Activated naive CD4-positive, alpha-beta T cell treated with anti-CD3 and anti-CD28 coated beads, Interleukin-2, amount 50 U/mL, for 72 hours (primary cell): ENCODE results near the gene PIK3R4. TPM values are rescaled to one million over a fixed set of nuclear protein-coding genes. Genes with fewer than 3 reads are reported as not detected.

Source experiments
- ATAC-seq, 2 donors: fragments of 150-1000 bp; cut with Tn5 transposase; 2 replicates each; pipeline ENCODE4 v1.10.0; 2021; ENCODE audit warnings: mild to moderate bottlenecking in 2 of 2, moderate library complexity in 2 of 2
- DNase-seq, 2 donors: peaks; one replicate each; pipeline ENCODE4 v3.0.0; 2021 to 2022; ENCODE audit warnings: low spot score in 2 of 2
- H3K27ac Mint-ChIP-seq, 2 donors: one replicate each; pipeline ENCODE4 v1.8.0; 2022; ENCODE audit warnings: mild to moderate bottlenecking in 2 of 2, mixed read lengths in 2 of 2
- H3K36me3 Mint-ChIP-seq, 2 donors: one replicate each; pipeline ENCODE4 v1.8.0; 2022; ENCODE audit warnings: mixed read lengths in 2 of 2
- H3K9me3 Mint-ChIP-seq, 2 donors: one replicate each; pipeline ENCODE4 v1.8.0; 2022; ENCODE audit warnings: mixed read lengths in 2 of 2
- total RNA-seq, 2 donors: library from RNA; stranded (reverse); gene quantifications; one replicate each; pipeline ENCODE4 v1.2.3, GENCODE V29; 2022

The PIK3R4 gene
- total RNA-seq, 2 donors from 2014 or later, result 23.3 to 32.4 TPM

- no peak for DNase-seq
- Mint-ChIP-seq H3K36me3 (peaks cover 0 to 8% of the 10 kb centered on the region in 2 donors), H3K9me3 (no peaks in the 10 kb centered on the region), H3K27ac (peak overlapping the region in 1 of 2 donors; percentile 40)
- peak; percentile 24 to 56 for ATAC-seq
These were observed 74.9 kb downstream of the PIK3R4 start for GRCh38 chr3:130671545-130672312.

GRCh38 chr3:130669740-130670139, 76.9 kb downstream of the PIK3R4 start:
- Mint-ChIP-seq H3K36me3 (peaks cover 0 to 8% of the 10 kb centered on the region in 2 donors), H3K27ac (no peak overlapping the region), H3K9me3 (no peaks in the 10 kb centered on the region)
- no peak for DNase-seq
- no peak for ATAC-seq

- DNase-seq (no peak), ATAC-seq (no peak)
- H3K36me3 Mint-ChIP-seq, result no peaks in the 10 kb centered on the region
- H3K9me3 Mint-ChIP-seq, result no peaks in the 10 kb centered on the region
- no peak overlapping the region for H3K27ac Mint-ChIP-seq
These were observed 83.5 kb downstream of the PIK3R4 start for GRCh38 chr3:130663092-130663491.

GRCh38 chr3:130662501-130662996, 84.1 kb downstream of the PIK3R4 start:
- Mint-ChIP-seq H3K36me3 (no peaks in the 10 kb centered on the region), H3K27ac (no peak overlapping the region), H3K9me3 (no peaks in the 10 kb centered on the region)
- DNase-seq, result no peak
- ATAC-seq, result no peak

- no peak overlapping the region for H3K27ac Mint-ChIP-seq
- no peak for ATAC-seq
- H3K9me3 Mint-ChIP-seq, result no peaks in the 10 kb centered on the region
- DNase-seq, result no peak
- no peaks in the 10 kb centered on the region for H3K36me3 Mint-ChIP-seq
These were observed 85.3 kb downstream of the PIK3R4 start for GRCh38 chr3:130661140-130661891.

GRCh38 chr3:130659911-130660310, 86.7 kb downstream of the PIK3R4 start:
- ATAC-seq (no peak), DNase-seq (no peak)
- Mint-ChIP-seq H3K9me3 (no peaks in the 10 kb centered on the region), H3K36me3 (no peaks in the 10 kb centered on the region), H3K27ac (no peak overlapping the region)

- ATAC-seq, result no peak
- H3K9me3 Mint-ChIP-seq, result no peaks in the 10 kb centered on the region
- H3K27ac Mint-ChIP-seq, result no peak overlapping the region
- no peak for DNase-seq
- H3K36me3 Mint-ChIP-seq, result no peaks in the 10 kb centered on the region
These were observed 88.0 kb downstream of the PIK3R4 start for GRCh38 chr3:130658678-130659077.

- Mint-ChIP-seq H3K36me3 (no peaks in the 10 kb centered on the region), H3K27ac (no peak overlapping the region), H3K9me3 (no peaks in the 10 kb centered on the region)
- ATAC-seq, result no peak
- DNase-seq, result no peak
These were observed 90.0 kb downstream of the PIK3R4 start for GRCh38 chr3:130656627-130657026.

GRCh38 chr3:130654921-130655320, 91.7 kb downstream of the PIK3R4 start:
- H3K9me3 Mint-ChIP-seq, result no peaks in the 10 kb centered on the region
- H3K27ac Mint-ChIP-seq, result no peak overlapping the region
- ATAC-seq (no peak), DNase-seq (no peak)
- H3K36me3 Mint-ChIP-seq, result no peaks in the 10 kb centered on the region

- no peaks in the 10 kb centered on the region for H3K9me3 Mint-ChIP-seq
- DNase-seq, result no peak
- H3K36me3 Mint-ChIP-seq, result no peaks in the 10 kb centered on the region
- no peak for ATAC-seq
- no peak overlapping the region for H3K27ac Mint-ChIP-seq
These were observed 92.5 kb downstream of the PIK3R4 start for GRCh38 chr3:130654091-130654490.

GRCh38 chr3:130649061-130649654, 97.5 kb downstream of the PIK3R4 start:
- Mint-ChIP-seq H3K27ac (no peak overlapping the region), H3K36me3 (no peaks in the 10 kb centered on the region), H3K9me3 (no peaks in the 10 kb centered on the region)
- ATAC-seq (no peak), DNase-seq (no peak)

GRCh38 chr3:130648293-130648692, 98.3 kb downstream of the PIK3R4 start:
- no peaks in the 10 kb centered on the region for H3K36me3 Mint-ChIP-seq
- ATAC-seq, result peak in 1 of 2 donors; percentile 93
- no peak overlapping the region for H3K27ac Mint-ChIP-seq

GRCh38 chr3:130645261-130645660, 101.4 kb downstream of the PIK3R4 start:
- ATAC-seq, result no peak
- DNase-seq, result no peak
- H3K27ac Mint-ChIP-seq, result no peak overlapping the region
- H3K9me3 Mint-ChIP-seq, result no peaks in the 10 kb centered on the region
- H3K36me3 Mint-ChIP-seq, result no peaks in the 10 kb centered on the region

More at GRCh38 chr3:130648293-130648692, 98.3 kb downstream of the PIK3R4 start:
- no peaks in the 10 kb centered on the region for H3K9me3 Mint-ChIP-seq
- no peak for DNase-seq

GRCh38 chr3:130644628-130645253, 101.9 kb downstream of the PIK3R4 start:
- DNase-seq (no peak), ATAC-seq (no peak)
- no peaks in the 10 kb centered on the region for H3K9me3 Mint-ChIP-seq
- H3K27ac Mint-ChIP-seq, result no peak overlapping the region
- H3K36me3 Mint-ChIP-seq, result no peaks in the 10 kb centered on the region

- Mint-ChIP-seq H3K27ac (no peak overlapping the region), H3K36me3 (no peaks in the 10 kb centered on the region), H3K9me3 (peaks cover 5 to 10% of the 10 kb centered on the region in 2 donors)
- DNase-seq (no peak), ATAC-seq (no peak)
These were observed 106.6 kb downstream of the PIK3R4 start for GRCh38 chr3:130640027-130640426.

GRCh38 chr3:130636480-130637234, 110.0 kb downstream of the PIK3R4 start:
- DNase-seq, result no peak
- Mint-ChIP-seq H3K9me3 (peaks cover 5 to 10% of the 10 kb centered on the region in 2 donors), H3K36me3 (no peaks in the 10 kb centered on the region), H3K27ac (no peak overlapping the region)
- ATAC-seq, result no peak
